NB4 (cell line): Measurements from ENCODE around the gene BCAM.

ENCODE experiments used
- MAX ChIP-seq: IDR thresholded peaks from 2 replicates; pipeline ENCODE4 v1.6.1; 2011; ENCODE audit warnings: low read depth, low read length
- MYC ChIP-seq: IDR thresholded peaks from 2 replicates; pipeline ENCODE4 v1.6.1; 2011; ENCODE audit warnings: low read depth, low read length
- POLR2A ChIP-seq: IDR thresholded peaks from 2 replicates; pipeline ENCODE4 v1.6.1; 2011; ENCODE audit warnings: mild to moderate bottlenecking; ENCODE audit not compliant: insufficient read length; ENCODE audit errors: extremely low read depth
- TF ChIP-seq, protein P1 (sequence below): IDR thresholded peaks from one replicate; pipeline ENCODE4 v1.5.1; 2012; ENCODE audit warnings: low read depth, low read length

DNA sequence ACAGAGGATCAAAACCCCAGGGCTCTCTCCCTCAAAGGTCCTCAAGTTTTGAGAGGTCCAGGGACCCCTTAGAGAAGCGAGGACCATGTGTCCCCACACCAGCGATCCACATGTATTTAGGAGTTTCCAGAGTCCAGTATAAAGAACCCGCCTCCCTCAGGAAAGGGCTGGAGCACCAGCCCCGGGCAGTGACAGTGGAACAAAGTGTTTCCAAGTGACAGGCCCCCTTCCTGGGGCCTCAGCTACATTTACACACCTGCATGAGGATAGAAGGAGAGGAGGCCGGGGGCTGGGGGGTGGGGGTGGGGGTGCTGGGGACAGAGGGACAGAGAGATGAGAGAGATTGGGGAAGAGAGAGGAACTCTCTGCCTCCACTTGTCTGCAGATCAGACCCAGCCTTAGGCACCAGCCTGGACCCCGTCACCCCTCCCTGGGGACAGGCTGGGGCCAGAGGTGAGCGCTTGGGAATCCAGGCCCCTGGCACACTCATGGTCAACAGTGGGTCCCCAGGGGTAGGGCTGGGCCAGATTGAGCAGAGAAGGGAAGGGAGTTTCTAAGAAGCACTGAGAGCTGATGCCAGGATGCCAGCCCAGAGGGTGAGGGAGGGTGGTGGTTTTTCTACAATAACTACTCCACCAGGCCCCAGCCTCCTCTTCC lies 802 bp downstream of the BCAM start:
- TF ChIP-seq, protein P1, sequence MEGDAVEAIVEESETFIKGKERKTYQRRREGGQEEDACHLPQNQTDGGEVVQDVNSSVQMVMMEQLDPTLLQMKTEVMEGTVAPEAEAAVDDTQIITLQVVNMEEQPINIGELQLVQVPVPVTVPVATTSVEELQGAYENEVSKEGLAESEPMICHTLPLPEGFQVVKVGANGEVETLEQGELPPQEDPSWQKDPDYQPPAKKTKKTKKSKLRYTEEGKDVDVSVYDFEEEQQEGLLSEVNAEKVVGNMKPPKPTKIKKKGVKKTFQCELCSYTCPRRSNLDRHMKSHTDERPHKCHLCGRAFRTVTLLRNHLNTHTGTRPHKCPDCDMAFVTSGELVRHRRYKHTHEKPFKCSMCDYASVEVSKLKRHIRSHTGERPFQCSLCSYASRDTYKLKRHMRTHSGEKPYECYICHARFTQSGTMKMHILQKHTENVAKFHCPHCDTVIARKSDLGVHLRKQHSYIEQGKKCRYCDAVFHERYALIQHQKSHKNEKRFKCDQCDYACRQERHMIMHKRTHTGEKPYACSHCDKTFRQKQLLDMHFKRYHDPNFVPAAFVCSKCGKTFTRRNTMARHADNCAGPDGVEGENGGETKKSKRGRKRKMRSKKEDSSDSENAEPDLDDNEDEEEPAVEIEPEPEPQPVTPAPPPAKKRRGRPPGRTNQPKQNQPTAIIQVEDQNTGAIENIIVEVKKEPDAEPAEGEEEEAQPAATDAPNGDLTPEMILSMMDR: no peak
- no peak for TF ChIP-seq POLR2A
- no peak for TF ChIP-seq MAX
- TF ChIP-seq MYC: no peak
